Stomach (tissue), 4 donors: ENCODE results near the gene MYO16.

Experiments
- POLR2A ChIP-seq, 4 donors: fragments of 450-650 bp; IDR thresholded peaks; one replicate each; pipeline ENCODE4 v1.6.1; 2016; ENCODE audit warnings: antibody characterized with exemption in 4 of 4, control low read depth in 2 of 4, mild to moderate bottlenecking in 1 of 4, moderate library complexity in 1 of 4
- TF ChIP-seq, protein P1 (sequence below), 7 experiments: fragments of 450-650 bp in 4 of 7; fragments of 200-600 bp in 3 of 7; sonication (generic) in 3 of 7; IDR thresholded peaks; one replicate each; pipeline ENCODE4 v1.5.1; 2016 to 2019; ENCODE audit warnings: antibody characterized with exemption in 7 of 7, control low read depth in 2 of 7, mild to moderate bottlenecking in 1 of 7

- TF ChIP-seq POLR2A (IDR thresholded peaks at IDR 0.05): no peak
- TF ChIP-seq, protein P1, sequence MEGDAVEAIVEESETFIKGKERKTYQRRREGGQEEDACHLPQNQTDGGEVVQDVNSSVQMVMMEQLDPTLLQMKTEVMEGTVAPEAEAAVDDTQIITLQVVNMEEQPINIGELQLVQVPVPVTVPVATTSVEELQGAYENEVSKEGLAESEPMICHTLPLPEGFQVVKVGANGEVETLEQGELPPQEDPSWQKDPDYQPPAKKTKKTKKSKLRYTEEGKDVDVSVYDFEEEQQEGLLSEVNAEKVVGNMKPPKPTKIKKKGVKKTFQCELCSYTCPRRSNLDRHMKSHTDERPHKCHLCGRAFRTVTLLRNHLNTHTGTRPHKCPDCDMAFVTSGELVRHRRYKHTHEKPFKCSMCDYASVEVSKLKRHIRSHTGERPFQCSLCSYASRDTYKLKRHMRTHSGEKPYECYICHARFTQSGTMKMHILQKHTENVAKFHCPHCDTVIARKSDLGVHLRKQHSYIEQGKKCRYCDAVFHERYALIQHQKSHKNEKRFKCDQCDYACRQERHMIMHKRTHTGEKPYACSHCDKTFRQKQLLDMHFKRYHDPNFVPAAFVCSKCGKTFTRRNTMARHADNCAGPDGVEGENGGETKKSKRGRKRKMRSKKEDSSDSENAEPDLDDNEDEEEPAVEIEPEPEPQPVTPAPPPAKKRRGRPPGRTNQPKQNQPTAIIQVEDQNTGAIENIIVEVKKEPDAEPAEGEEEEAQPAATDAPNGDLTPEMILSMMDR (IDR thresholded peaks at IDR 0.05): no peak
Observed at GRCh38 chr13:109131698-109132257, 502.4 kb downstream of the MYO16 start.
